ENCODE results near the gene TAS1R3. TPM values are rescaled to one million over a fixed set of nuclear protein-coding genes. Genes with fewer than 3 reads are reported as not detected.

Gene TAS1R3
- total RNA-seq, 1 experiment from 2014 or later, result 0.07 TPM

GRCh38 chr1:1356166-1356795, 25.2 kb downstream of the TAS1R3 start:
- RAD21 ChIA-PET (ENCODE audit: low non-redundant PET in 1 of 2, low total read pairs in 2 of 2, uncharacterized antibody in 2 of 2, unreplicated experiment in 2 of 2), result no interaction called here
- intact Hi-C loops (cut with micrococcal nuclease), result no loop called here
- Histone ChIP-seq H3K9me2 (ENCODE audit: insufficient read depth) (no peaks in the 10 kb centered on the region), H3K27me3 (ENCODE audit: insufficient read depth, low read length) (no peaks in the 10 kb centered on the region), H3K4me2 (ENCODE audit: low read length) (no peak overlapping the region), H3K9me3 (ENCODE audit: control insufficient read depth in 1 of 2, insufficient read depth in 1 of 2, low read depth in 1 of 2, low read length in 2 of 2) (no peaks in the 10 kb centered on the region), H2AFZ (ENCODE audit: low read depth, low read length, poor library complexity, severe bottlenecking) (no peak overlapping the region), H3K27ac (ENCODE audit: low read depth, low read length) (no peak overlapping the region), H3K4me3 (replicated peaks in 1 of 2; ENCODE audit: low read depth in 1 of 2, low read length in 2 of 2) (no peak overlapping the region), H3K9ac (ENCODE audit: low read length) (no peak overlapping the region), H3K36me3 (ENCODE audit: control insufficient read depth in 1 of 2, insufficient read depth in 2 of 2, low read length in 2 of 2) (no peaks in the 10 kb centered on the region), H3K4me1 (ENCODE audit: control insufficient read depth in 1 of 2, insufficient read depth in 2 of 2, low read length in 2 of 2) (peaks cover 29 to 70% of the 10 kb centered on the region in 2 experiments), H4K20me1 (ENCODE audit: insufficient read depth) (no peaks in the 10 kb centered on the region), H3K79me2 (ENCODE audit: insufficient read depth, low read length) (no peaks in the 10 kb centered on the region)
- ATAC-seq (no peak), DNase-seq (ENCODE audit: low read depth, low spot score) (no peak)
- POLR2A ChIA-PET, result no interaction called here
- TF ChIP-seq ATF3 (IDR thresholded peaks at IDR 0.05) (no peak), MAX (IDR thresholded peaks at IDR 0.05) (no peak), CEBPB (IDR thresholded peaks at IDR 0.05; ENCODE audit: low read depth) (no peak)
- CTCF ChIA-PET, result no interaction called here
- BruUV-seq (replicated peaks), result no TSS peak

- no peak for TF ChIP-seq ZBTB33 (IDR thresholded peaks at IDR 0.05; ENCODE audit: extremely low read depth, insufficient replicate concordance, low read length)
- no peak for TF ChIP-seq POLR2A (IDR thresholded peaks at IDR 0.05; ENCODE audit: borderline replicate concordance, extremely low read depth, insufficient read depth, insufficient read length)
- TF ChIP-seq SRF (IDR thresholded peaks at IDR 0.05; ENCODE audit: low read depth), result no peak
- TF ChIP-seq EZH2 (IDR thresholded peaks at IDR 0.05), result no peak
- TF ChIP-seq YY1 (IDR thresholded peaks at IDR 0.05; ENCODE audit: extremely low read depth, insufficient replicate concordance, low read depth, low read length), result no peak
- TF ChIP-seq SIN3A (IDR thresholded peaks at IDR 0.05; ENCODE audit: low read depth), result no peak
- no peak for TF ChIP-seq JUND (IDR thresholded peaks at IDR 0.05)
- no peak for TF ChIP-seq FOSL1 (IDR thresholded peaks at IDR 0.05; ENCODE audit: low read depth)
- TF ChIP-seq REST (IDR thresholded peaks at IDR 0.05; ENCODE audit: low read depth), result no peak
- no peak for TF ChIP-seq ZNF274 (IDR thresholded peaks at IDR 0.05; ENCODE audit: low read depth, low read length)
- no peak for TF ChIP-seq EGR1 (IDR thresholded peaks at IDR 0.05; ENCODE audit: low read depth)
- TF ChIP-seq EZH2phosphoT487 (IDR thresholded peaks at IDR 0.05; ENCODE audit: borderline replicate concordance), result no peak
- Histone ChIP-seq H3K79me2 (ENCODE audit: insufficient read depth, low read length) (no peaks in the 10 kb centered on the region), H4K20me1 (ENCODE audit: insufficient read depth) (no peaks in the 10 kb centered on the region), H3K27ac (ENCODE audit: low read depth, low read length) (no peak overlapping the region), H3K4me2 (ENCODE audit: low read length) (no peak overlapping the region), H3K4me1 (ENCODE audit: control insufficient read depth in 1 of 2, insufficient read depth in 2 of 2, low read length in 2 of 2) (peaks cover 26 to 67% of the 10 kb centered on the region in 2 experiments), H3K4me3 (replicated peaks in 1 of 2; ENCODE audit: low read depth in 1 of 2, low read length in 2 of 2) (no peak overlapping the region), H3K9me2 (ENCODE audit: insufficient read depth) (no peaks in the 10 kb centered on the region), H3K9ac (ENCODE audit: low read length) (no peak overlapping the region), H3K27me3 (ENCODE audit: insufficient read depth, low read length) (no peaks in the 10 kb centered on the region), H3K36me3 (ENCODE audit: control insufficient read depth in 1 of 2, insufficient read depth in 2 of 2, low read length in 2 of 2) (no peaks in the 10 kb centered on the region), H3K9me3 (ENCODE audit: control insufficient read depth in 1 of 2, insufficient read depth in 1 of 2, low read depth in 1 of 2, low read length in 2 of 2) (no peaks in the 10 kb centered on the region), H2AFZ (ENCODE audit: low read depth, low read length, poor library complexity, severe bottlenecking) (no peak overlapping the region)
- ChIA-PET CTCF (no interaction called here), POLR2A (no interaction called here), RAD21 (ENCODE audit: low non-redundant PET in 1 of 2, low total read pairs in 2 of 2, uncharacterized antibody in 2 of 2, unreplicated experiment in 2 of 2) (no interaction called here)
- intact Hi-C loops (cut with micrococcal nuclease), result no loop called here
- ATAC-seq, result no peak
- no TSS peak for BruUV-seq (replicated peaks)
- no peak for DNase-seq (ENCODE audit: low read depth, low spot score)
Measured at GRCh38 chr1:1356796-1357401, 25.8 kb downstream of the TAS1R3 start.

Measured in HCT116 (cell line).